Spleen (tissue), 7 donors: ENCODE measurements around the gene EMC9.

Experiments
- CTCF ChIP-seq, 11 experiments: fragments of 200-600 bp in 7 of 11; fragments of 450-650 bp in 4 of 11; sonication (generic) in 4 of 11; IDR thresholded peaks in 8 of 11; conservative IDR thresholded peaks in 3 of 11; 1 replicate in 7 of 11; 2 replicates in 4 of 11; pipeline versions ENCODE4 v1.4.0 to v1.8.0; 2016 to 2021; ENCODE audit warnings: antibody characterized with exemption in 11 of 11, inconsistent platforms in 4 of 11, mild to moderate bottlenecking in 1 of 11
- POLR2A ChIP-seq, 3 donors: fragments of 450-650 bp; IDR thresholded peaks; one replicate each; pipeline ENCODE4 v1.5.1; 2017; ENCODE audit warnings: antibody characterized with exemption in 3 of 3, mild to moderate bottlenecking in 1 of 3
- POLR2AphosphoS5 ChIP-seq, 3 donors: sonication (generic); formaldehyde crosslinking; IDR thresholded peaks; one replicate each; pipeline ENCODE4 v1.5.1; 2017; ENCODE audit warnings: antibody characterized with exemption in 3 of 3
- donor health status: DM: no; HTN: no; CAD: no; lungs with moderate emphysema.
- donor health status: DM: no; HTN: no; CAD: no.
- donor health status: DM: no; HTN: no; CAD: no.

- peak in 2 of 11 experiments; percentile 14 to 39 for TF ChIP-seq CTCF (IDR thresholded peaks at IDR 0.05 in 8 of 11, conservative IDR thresholded peaks at IDR 0.05 in 3 of 11)
- TF ChIP-seq POLR2A (IDR thresholded peaks at IDR 0.05): no peak
- TF ChIP-seq POLR2AphosphoS5 (IDR thresholded peaks at IDR 0.05): peak; percentile 81 to 85 (median 84)
These were observed 5.8 kb upstream of the EMC9 start, which contains the start of gene RNF31 for GRCh38 chr14:24146978-24147760.
